Measurements from ENCODE around the gene SCNN1G. TPM values are rescaled to one million over a fixed set of nuclear protein-coding genes. Genes with fewer than 3 reads are reported as not detected.
"Not testable (repeated sequence)": the region's sequence is repeated elsewhere in the genome, so short reads cannot be mapped to it uniquely, and the experiment has no call there.

SCNN1G gene
- total and polyA plus RNA-seq, 2 donors from 2014 or later: 11.5 to 72.6 TPM

DNA sequence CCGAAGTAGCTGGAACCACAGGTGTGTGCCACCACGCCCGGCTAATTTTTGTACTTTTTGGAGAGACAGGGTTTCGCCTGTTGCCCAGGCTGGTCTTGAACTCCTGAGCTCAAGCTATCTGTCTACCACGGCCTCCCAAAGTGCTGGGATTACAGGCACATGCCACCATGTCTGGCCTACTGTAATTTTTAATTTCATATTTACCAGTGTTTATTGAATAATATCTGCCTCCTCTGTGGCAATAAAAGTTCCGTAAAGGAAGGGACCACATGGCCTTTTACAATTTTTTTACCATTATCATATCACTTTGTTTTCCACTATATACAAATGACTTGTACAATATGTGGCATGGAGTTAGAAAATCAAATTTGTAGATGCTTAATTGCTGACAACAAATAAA lies 41.0 kb upstream of the SCNN1G start:
- no peaks in the 10 kb centered on the region for H3K36me3 ChIP-seq (ENCODE audit: control insufficient read depth in 2 of 3, insufficient read depth in 3 of 3, low read length in 3 of 3)
- no peak overlapping the region for H3K4me3 ChIP-seq (ENCODE audit: low read length in 3 of 3)
- no peak overlapping the region for H3K9ac ChIP-seq (ENCODE audit: low read length in 3 of 3)
- no peaks in the 10 kb centered on the region for H3K27me3 ChIP-seq (ENCODE audit: control insufficient read depth, insufficient read depth, low read length)
- TF ChIP-seq, protein P1, sequence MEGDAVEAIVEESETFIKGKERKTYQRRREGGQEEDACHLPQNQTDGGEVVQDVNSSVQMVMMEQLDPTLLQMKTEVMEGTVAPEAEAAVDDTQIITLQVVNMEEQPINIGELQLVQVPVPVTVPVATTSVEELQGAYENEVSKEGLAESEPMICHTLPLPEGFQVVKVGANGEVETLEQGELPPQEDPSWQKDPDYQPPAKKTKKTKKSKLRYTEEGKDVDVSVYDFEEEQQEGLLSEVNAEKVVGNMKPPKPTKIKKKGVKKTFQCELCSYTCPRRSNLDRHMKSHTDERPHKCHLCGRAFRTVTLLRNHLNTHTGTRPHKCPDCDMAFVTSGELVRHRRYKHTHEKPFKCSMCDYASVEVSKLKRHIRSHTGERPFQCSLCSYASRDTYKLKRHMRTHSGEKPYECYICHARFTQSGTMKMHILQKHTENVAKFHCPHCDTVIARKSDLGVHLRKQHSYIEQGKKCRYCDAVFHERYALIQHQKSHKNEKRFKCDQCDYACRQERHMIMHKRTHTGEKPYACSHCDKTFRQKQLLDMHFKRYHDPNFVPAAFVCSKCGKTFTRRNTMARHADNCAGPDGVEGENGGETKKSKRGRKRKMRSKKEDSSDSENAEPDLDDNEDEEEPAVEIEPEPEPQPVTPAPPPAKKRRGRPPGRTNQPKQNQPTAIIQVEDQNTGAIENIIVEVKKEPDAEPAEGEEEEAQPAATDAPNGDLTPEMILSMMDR (IDR thresholded peaks at IDR 0.05; ENCODE audit: borderline replicate concordance, extremely low read depth, insufficient read depth): no peak
- H3K27ac ChIP-seq (ENCODE audit: low read depth in 2 of 2, low read length in 2 of 2): no peak overlapping the region
- intact Hi-C loops (cut with DNase I): no loop called here
- H3K4me1 ChIP-seq (ENCODE audit: control insufficient read depth in 2 of 3, insufficient read depth in 2 of 3, low read depth in 1 of 3, low read length in 3 of 3): peaks cover 0 to 4% (median 4%) of the 10 kb centered on the region in 3 donors
- H3K9me3 ChIP-seq (ENCODE audit: control insufficient read depth in 2 of 3, insufficient read depth in 1 of 3, low read length in 3 of 3): peaks cover 0 to 4% (median 0%) of the 10 kb centered on the region in 3 donors
- no peak for DNase-seq
- FAIRE-seq: no peak

DNA sequence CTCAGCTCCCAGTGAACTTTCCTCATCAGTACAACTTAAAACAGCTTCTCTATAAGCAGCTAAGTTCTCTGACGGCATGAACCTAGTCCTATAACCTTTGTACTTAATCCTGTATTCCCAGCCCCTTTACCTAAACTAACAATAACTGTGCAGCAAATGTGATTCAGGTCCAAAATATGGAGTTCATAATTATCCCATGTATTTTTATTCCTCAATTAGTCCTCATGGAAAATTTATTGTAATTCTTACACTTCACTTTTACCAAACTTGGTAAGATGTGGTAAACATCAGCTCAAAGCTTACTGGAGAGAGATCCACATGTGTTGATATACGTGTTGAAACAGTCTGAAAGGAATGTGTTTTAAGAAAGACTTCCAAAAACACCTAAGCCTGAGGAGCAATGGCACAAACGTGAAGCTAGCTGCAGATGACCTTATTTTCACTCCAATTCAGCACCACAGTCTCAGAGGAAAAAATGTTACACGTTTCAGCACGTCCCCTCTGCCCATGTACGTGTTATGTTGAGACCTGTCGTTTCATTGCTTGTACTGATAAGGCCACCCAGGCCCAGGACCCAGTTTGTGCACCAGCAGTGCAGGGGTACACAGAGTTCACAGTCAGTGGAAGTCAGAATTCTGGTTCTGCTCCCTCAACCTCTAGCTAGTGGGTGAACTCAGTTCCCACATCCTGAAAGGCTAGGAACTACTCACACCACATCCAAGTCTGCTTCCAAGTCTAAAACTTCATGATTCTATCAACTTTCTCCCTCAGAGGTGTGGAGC lies 40.4 kb upstream of the SCNN1G start:
- H3K36me3 ChIP-seq (ENCODE audit: control insufficient read depth in 2 of 3, insufficient read depth in 3 of 3, low read length in 3 of 3): no peaks in the 10 kb centered on the region
- TF ChIP-seq, protein P1 (IDR thresholded peaks at IDR 0.05; ENCODE audit: borderline replicate concordance, extremely low read depth, insufficient read depth): no peak
- no peak overlapping the region for H3K4me3 ChIP-seq (ENCODE audit: low read length in 3 of 3)
- H3K27me3 ChIP-seq (ENCODE audit: control insufficient read depth, insufficient read depth, low read length): no peaks in the 10 kb centered on the region
- no peak overlapping the region for H3K27ac ChIP-seq (ENCODE audit: low read depth in 2 of 2, low read length in 2 of 2)
- peaks cover 0 to 4% (median 4%) of the 10 kb centered on the region in 3 donors for H3K4me1 ChIP-seq (ENCODE audit: control insufficient read depth in 2 of 3, insufficient read depth in 2 of 3, low read depth in 1 of 3, low read length in 3 of 3)
- DNase-seq (no peak), FAIRE-seq (no peak)
- peaks cover 0 to 4% (median 0%) of the 10 kb centered on the region in 3 donors for H3K9me3 ChIP-seq (ENCODE audit: control insufficient read depth in 2 of 3, insufficient read depth in 1 of 3, low read length in 3 of 3)
- H3K9ac ChIP-seq (ENCODE audit: low read length in 3 of 3): no peak overlapping the region
- intact Hi-C loops (cut with DNase I): no loop called here

DNA sequence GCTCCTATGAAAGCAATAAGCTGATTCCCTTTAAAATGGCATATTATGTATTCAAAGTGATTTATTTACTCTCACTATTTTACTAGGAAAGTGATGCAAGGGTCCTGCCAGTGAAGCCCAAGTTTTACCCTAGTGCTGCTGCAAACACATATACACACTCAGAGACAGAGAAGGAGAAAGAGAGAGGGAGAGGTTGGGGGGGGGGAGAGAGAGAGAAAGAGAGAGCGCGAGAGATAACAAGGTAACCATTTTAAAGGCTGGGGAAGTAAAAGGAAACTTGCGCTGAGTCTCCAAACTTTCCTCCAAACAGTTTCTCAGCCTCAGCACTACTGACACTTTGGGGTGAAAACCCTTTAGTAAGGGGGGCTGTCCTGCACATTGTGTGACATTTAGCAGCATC lies 39.2 kb upstream of the SCNN1G start:
- TF ChIP-seq, protein P1 (IDR thresholded peaks at IDR 0.05; ENCODE audit: borderline replicate concordance, extremely low read depth, insufficient read depth): no peak
- Histone ChIP-seq H3K4me3 (ENCODE audit: low read length in 3 of 3) (no peak overlapping the region), H3K9me3 (ENCODE audit: control insufficient read depth in 2 of 3, insufficient read depth in 1 of 3, low read length in 3 of 3) (no peaks in the 10 kb centered on the region), H3K36me3 (ENCODE audit: control insufficient read depth in 2 of 3, insufficient read depth in 3 of 3, low read length in 3 of 3) (no peaks in the 10 kb centered on the region), H3K4me1 (ENCODE audit: control insufficient read depth in 2 of 3, insufficient read depth in 2 of 3, low read depth in 1 of 3, low read length in 3 of 3) (peaks cover 0 to 11% (median 8%) of the 10 kb centered on the region in 3 donors), H3K27me3 (ENCODE audit: control insufficient read depth, insufficient read depth, low read length) (no peaks in the 10 kb centered on the region), H3K27ac (ENCODE audit: low read depth in 2 of 2, low read length in 2 of 2) (no peak overlapping the region), H3K9ac (ENCODE audit: low read length in 3 of 3) (no peak overlapping the region)
- DNase-seq (no peak), FAIRE-seq (no peak)
- intact Hi-C loops (cut with DNase I): no loop called here

DNA sequence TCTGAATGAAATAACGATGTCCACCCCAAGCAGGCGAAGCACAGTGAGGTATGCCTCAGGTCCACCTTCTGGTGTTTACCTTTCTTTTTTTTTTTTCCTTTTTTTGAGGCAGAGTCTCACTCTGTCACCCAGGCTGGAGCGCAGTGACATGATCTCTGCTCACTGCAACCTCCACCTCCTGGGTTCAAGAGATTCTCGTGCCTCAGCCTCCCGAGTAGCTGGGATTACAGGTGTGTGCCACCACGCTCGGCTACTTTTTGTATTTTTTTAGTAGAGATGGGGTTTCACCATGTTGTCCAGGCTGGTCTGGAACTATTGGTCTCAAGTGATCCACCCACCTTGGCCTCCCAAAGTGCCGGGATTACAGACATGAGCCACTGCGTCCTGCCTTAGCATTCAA lies 38.2 kb upstream of the SCNN1G start:
- DNase-seq; H3K9me3 ChIP-seq (ENCODE audit: control insufficient read depth in 2 of 3, insufficient read depth in 1 of 3, low read length in 3 of 3); FAIRE-seq; H3K4me3 ChIP-seq (ENCODE audit: low read length in 3 of 3); H3K36me3 ChIP-seq (ENCODE audit: control insufficient read depth in 2 of 3, insufficient read depth in 3 of 3, low read length in 3 of 3); H3K9ac ChIP-seq (ENCODE audit: low read length in 3 of 3); H3K27me3 ChIP-seq (ENCODE audit: control insufficient read depth, insufficient read depth, low read length); H3K27ac ChIP-seq (ENCODE audit: low read depth in 2 of 2, low read length in 2 of 2); intact Hi-C loops (cut with DNase I): not testable (repeated sequence)
- peaks cover 0 to 11% (median 9%) of the 10 kb centered on the region in 3 donors for H3K4me1 ChIP-seq (ENCODE audit: control insufficient read depth in 2 of 3, insufficient read depth in 2 of 3, low read depth in 1 of 3, low read length in 3 of 3)

Data from kidney (tissue), 14 donors.